ENCODE results near the gene STK39.

Gene STK39

DNA sequence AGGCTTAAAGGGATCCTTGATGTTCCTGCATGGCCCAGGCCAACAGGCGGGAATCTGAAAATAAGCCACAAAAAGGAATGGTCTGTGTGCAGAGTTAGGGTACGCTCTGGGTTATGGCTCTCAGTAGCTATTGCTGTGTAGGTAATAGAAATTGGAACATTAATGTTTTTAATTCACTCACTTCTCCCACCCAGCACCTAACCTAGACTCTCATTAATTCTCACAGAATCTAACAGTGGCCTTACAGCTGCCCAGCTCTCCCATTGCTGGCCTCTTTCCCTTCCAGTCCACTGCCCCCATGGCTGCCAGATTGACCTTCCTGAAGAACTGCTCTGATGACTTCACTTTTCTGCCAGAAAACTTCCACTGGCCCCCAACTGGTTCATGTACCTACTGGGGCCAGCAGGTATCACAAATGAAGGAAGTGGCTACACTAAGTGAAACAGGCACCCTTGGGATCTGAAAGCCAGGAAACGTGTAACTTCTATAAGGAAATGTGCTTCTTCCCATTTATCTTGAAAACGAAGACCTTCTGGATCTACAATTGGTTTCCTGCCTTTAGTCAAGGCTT is 315.2 kb downstream of the STK39 start:
- H3F3A ChIP-seq (ENCODE audit: control insufficient read depth, insufficient read depth) = no peaks in the 10 kb centered on the region
- no peak overlapping the region for H3K27ac ChIP-seq (ENCODE audit: low read depth, low read length)
- H3K9me3 ChIP-seq (ENCODE audit: control insufficient read depth, insufficient read depth, low read length) = no peaks in the 10 kb centered on the region
- no peaks in the 10 kb centered on the region for H4K20me1 ChIP-seq (ENCODE audit: control insufficient read depth, insufficient read depth, low read depth, low read length)
- H3K27me3 ChIP-seq (ENCODE audit: control insufficient read depth, low read length) = no peaks in the 10 kb centered on the region
- no peak for TF ChIP-seq CTCF (IDR thresholded peaks at IDR 0.05; ENCODE audit: low read depth, low read length, poor library complexity, severe bottlenecking)
- no peak for TF ChIP-seq EZH2phosphoT487 (IDR thresholded peaks at IDR 0.05; ENCODE audit: borderline replicate concordance, low read length)
- H3K4me3 ChIP-seq (ENCODE audit: low read length) = no peak overlapping the region
- no peaks in the 10 kb centered on the region for H3K36me3 ChIP-seq (ENCODE audit: control insufficient read depth, low read length)
- H3K79me2 ChIP-seq (ENCODE audit: control insufficient read depth, low read length) = no peaks in the 10 kb centered on the region
- no peaks in the 10 kb centered on the region for H3K9me2 ChIP-seq (replicated peaks; ENCODE audit: control insufficient read depth, low read length)
- H3K4me1 ChIP-seq (ENCODE audit: control insufficient read depth, low read length) = no peaks in the 10 kb centered on the region
- H3K4me2 ChIP-seq (ENCODE audit: low read length) = no peak overlapping the region

GRCh38 chr2:167929484-167929883 is 317.9 kb downstream of the STK39 start:
- Histone ChIP-seq H3K79me2 (ENCODE audit: control insufficient read depth, low read length) (no peaks in the 10 kb centered on the region), H3K4me2 (ENCODE audit: low read length) (no peak overlapping the region)
- TF ChIP-seq EZH2phosphoT487 (IDR thresholded peaks at IDR 0.05; ENCODE audit: borderline replicate concordance, low read length) (no peak), CTCF (IDR thresholded peaks at IDR 0.05; ENCODE audit: low read depth, low read length, poor library complexity, severe bottlenecking) (no peak)

GRCh38 chr2:167928434-167928833 is 319.0 kb downstream of the STK39 start:
- Histone ChIP-seq H3K79me2 (ENCODE audit: control insufficient read depth, low read length) (no peaks in the 10 kb centered on the region), H3K4me3 (ENCODE audit: low read length) (no peak overlapping the region), H3K27me3 (ENCODE audit: control insufficient read depth, low read length) (no peaks in the 10 kb centered on the region), H3K36me3 (ENCODE audit: control insufficient read depth, low read length) (no peaks in the 10 kb centered on the region), H3K4me1 (ENCODE audit: control insufficient read depth, low read length) (no peaks in the 10 kb centered on the region), H3K9me3 (ENCODE audit: control insufficient read depth, insufficient read depth, low read length) (no peaks in the 10 kb centered on the region), H3K4me2 (ENCODE audit: low read length) (no peak overlapping the region), H3K9me2 (replicated peaks; ENCODE audit: control insufficient read depth, low read length) (no peaks in the 10 kb centered on the region), H4K20me1 (ENCODE audit: control insufficient read depth, insufficient read depth, low read depth, low read length) (no peaks in the 10 kb centered on the region), H3K27ac (ENCODE audit: low read depth, low read length) (no peak overlapping the region), H3F3A (ENCODE audit: control insufficient read depth, insufficient read depth) (no peaks in the 10 kb centered on the region)
- TF ChIP-seq EZH2phosphoT487 (IDR thresholded peaks at IDR 0.05; ENCODE audit: borderline replicate concordance, low read length) (no peak), CTCF (IDR thresholded peaks at IDR 0.05; ENCODE audit: low read depth, low read length, poor library complexity, severe bottlenecking) (no peak)

More at GRCh38 chr2:167929484-167929883, 317.9 kb downstream of the STK39 start:
- Histone ChIP-seq H3F3A (ENCODE audit: control insufficient read depth, insufficient read depth) (no peaks in the 10 kb centered on the region), H3K9me2 (replicated peaks; ENCODE audit: control insufficient read depth, low read length) (no peaks in the 10 kb centered on the region), H4K20me1 (ENCODE audit: control insufficient read depth, insufficient read depth, low read depth, low read length) (no peaks in the 10 kb centered on the region), H3K4me1 (ENCODE audit: control insufficient read depth, low read length) (no peaks in the 10 kb centered on the region), H3K4me3 (ENCODE audit: low read length) (no peak overlapping the region), H3K27me3 (ENCODE audit: control insufficient read depth, low read length) (no peaks in the 10 kb centered on the region), H3K27ac (ENCODE audit: low read depth, low read length) (no peak overlapping the region), H3K36me3 (ENCODE audit: control insufficient read depth, low read length) (no peaks in the 10 kb centered on the region), H3K9me3 (ENCODE audit: control insufficient read depth, insufficient read depth, low read length) (no peaks in the 10 kb centered on the region)
